Urothelium cell line (cell line): ENCODE results near the gene IKZF5.
A peak's percentile ranks its signal among the peaks of the same experiment; 100 is the strongest.

ENCODE experiments used
- DNase-seq: peaks from one replicate; pipeline ENCODE4 v3.0.0; 2011; ENCODE audit warnings: low spot score, mixed read lengths
- FAIRE-seq: peaks from 2 replicates; lab custom pipeline; 2011; peaks lifted over from hg19 to GRCh38; lab: Jason Lieb, UNC

Gene IKZF5

GRCh38 chr10:123008355-123009104 is at the start of gene IKZF5, which contains the start of gene ACADSB:
Gene IKZF5 (minus strand): TSS chr10:123008795. CDS start chr10:122998625, 10,170 bp downstream.
Gene ACADSB (plus strand): TSS chr10:123009006. CDS start chr10:123009030, 24 bp downstream.
- FAIRE-seq: peak; percentile 86
- peak; percentile 96 for DNase-seq

GRCh38 chr10:123057968-123058367 is 49.4 kb upstream of the IKZF5 start:
- FAIRE-seq (no peak), DNase-seq (no peak)

- DNase-seq: no peak
- no peak for FAIRE-seq
These were observed 37.6 kb upstream of the IKZF5 start for GRCh38 chr10:123045961-123046731.

- DNase-seq (no peak), FAIRE-seq (no peak)
These were observed 35.8 kb upstream of the IKZF5 start for GRCh38 chr10:123044391-123044790.

GRCh38 chr10:123043409-123043925 is 34.9 kb upstream of the IKZF5 start:
- DNase-seq (peak; percentile 69), FAIRE-seq (no peak)

GRCh38 chr10:123042708-123043408 is 34.3 kb upstream of the IKZF5 start:
- no peak for DNase-seq
- no peak for FAIRE-seq

- FAIRE-seq (no peak), DNase-seq (no peak)
These were observed 31.0 kb upstream of the IKZF5 start for GRCh38 chr10:123039632-123039930.

- DNase-seq (no peak), FAIRE-seq (no peak)
These were observed 30.4 kb upstream of the IKZF5 start for GRCh38 chr10:123038782-123039631.

- FAIRE-seq: no peak
- DNase-seq: no peak
These were observed 27.0 kb upstream of the IKZF5 start for GRCh38 chr10:123035467-123036086.

- no peak for FAIRE-seq
- DNase-seq: no peak
These were observed 25.7 kb upstream of the IKZF5 start for GRCh38 chr10:123034332-123034731.

GRCh38 chr10:123031124-123031523 is 22.5 kb upstream of the IKZF5 start:
- DNase-seq: no peak
- FAIRE-seq: no peak

- no peak for DNase-seq
- no peak for FAIRE-seq
These were observed 19.3 kb upstream of the IKZF5 start for GRCh38 chr10:123027861-123028260.

GRCh38 chr10:123026302-123026701 is 17.7 kb upstream of the IKZF5 start:
- DNase-seq (no peak), FAIRE-seq (no peak)

GRCh38 chr10:123024540-123024939 is 15.9 kb upstream of the IKZF5 start:
- DNase-seq (no peak), FAIRE-seq (peak; percentile 46)

GRCh38 chr10:123021517-123021916 is 12.9 kb upstream of the IKZF5 start:
- DNase-seq: no peak
- FAIRE-seq: no peak

- FAIRE-seq (no peak), DNase-seq (no peak)
These were observed 11.5 kb upstream of the IKZF5 start for GRCh38 chr10:123019941-123020703.

- DNase-seq (no peak), FAIRE-seq (no peak)
These were observed 10.7 kb upstream of the IKZF5 start for GRCh38 chr10:123019264-123019663.

GRCh38 chr10:123018531-123018930 is 9.9 kb upstream of the IKZF5 start:
- DNase-seq: no peak
- no peak for FAIRE-seq

- FAIRE-seq (no peak), DNase-seq (no peak)
These were observed 9.0 kb upstream of the IKZF5 start for GRCh38 chr10:123017421-123018165.
